ENCODE measurements around the gene GUCA2B. TPM values are rescaled to one million over a fixed set of nuclear protein-coding genes. Genes with fewer than 3 reads are reported as not detected.

Gene GUCA2B
- total RNA-seq = 1 to 10 TPM in 1 of 4 donors, not detected in 3; 1.0 TPM

GRCh38 chr1:42152907-42153600 is at the start of gene GUCA2B:
GUCA2B (plus strand) TSS chr1:42153410; CDS start chr1:42153451, 41 bp downstream.
- Histone ChIP-seq H3K36me3 (no peaks in the 10 kb centered on the region), H3K27ac (no peak within 1 kb of the TSS), H3K27me3 (no peaks in the 10 kb centered on the region), H3K9me3 (no peaks in the 10 kb centered on the region), H3K4me3 (no peak within 1 kb of the TSS), H3K4me1 (no peaks in the 10 kb centered on the region)
- in situ Hi-C loops (cut with MboI; ENCODE audit: low sequenced_read_pairs in 4 of 4) = no loop called here
- intact Hi-C loops (cut with DNase I; ENCODE audit: low total_unique reads) = no loop called here
- TF ChIP-seq POLR2A (IDR thresholded peaks at IDR 0.05) = no peak
- TF ChIP-seq CTCF (IDR thresholded peaks at IDR 0.05 in 4 of 5, conservative IDR thresholded peaks at IDR 0.05 in 1 of 5) = no peak
- DNase-seq (no peak), ATAC-seq (no peak)

- in situ Hi-C loops (cut with MboI; ENCODE audit: low sequenced_read_pairs in 4 of 4) (no loop called here), intact Hi-C loops (cut with DNase I; ENCODE audit: low total_unique reads) (no loop called here)
- TF ChIP-seq CTCF (IDR thresholded peaks at IDR 0.05 in 4 of 5, conservative IDR thresholded peaks at IDR 0.05 in 1 of 5) (no peak), POLR2A (IDR thresholded peaks at IDR 0.05) (no peak)
- DNase-seq (no peak), ATAC-seq (no peak)
- Histone ChIP-seq H3K9me3 (no peaks in the 10 kb centered on the region), H3K36me3 (no peaks in the 10 kb centered on the region), H3K27me3 (no peaks in the 10 kb centered on the region), H3K4me1 (no peaks in the 10 kb centered on the region), H3K4me3 (no peak overlapping the region), H3K27ac (no peak overlapping the region)
Measured at GRCh38 chr1:42105025-42105424, 48.2 kb upstream of the GUCA2B start.

DNA sequence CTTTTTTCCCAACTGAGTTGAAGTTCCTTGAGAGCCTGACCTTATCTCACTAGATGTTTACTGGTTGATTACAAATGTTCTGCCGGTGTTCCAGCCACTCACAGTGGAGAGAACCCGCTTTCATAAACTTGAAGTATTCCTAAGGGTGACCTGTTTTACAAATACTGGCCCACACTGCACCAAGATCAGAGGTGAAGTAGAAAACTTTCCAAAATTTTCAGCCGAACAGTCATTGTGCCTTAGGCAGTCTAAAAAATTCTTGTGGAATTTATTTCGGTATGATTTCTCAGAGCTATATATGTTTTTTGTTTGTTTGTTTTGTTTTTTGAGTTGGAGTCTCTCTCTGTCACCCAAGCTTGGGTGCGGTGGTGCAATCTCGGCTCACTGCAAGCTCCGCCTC is 44.9 kb upstream of the GUCA2B start:
- DNase-seq (no peak), ATAC-seq (no peak)
- Histone ChIP-seq H3K27ac (no peak overlapping the region), H3K9me3 (no peaks in the 10 kb centered on the region), H3K4me3 (no peak overlapping the region), H3K36me3 (no peaks in the 10 kb centered on the region), H3K4me1 (no peaks in the 10 kb centered on the region), H3K27me3 (no peaks in the 10 kb centered on the region)
- in situ Hi-C loops (cut with MboI; ENCODE audit: low sequenced_read_pairs in 4 of 4) (no loop called here), intact Hi-C loops (cut with DNase I; ENCODE audit: low total_unique reads) (no loop called here)
- TF ChIP-seq POLR2A (IDR thresholded peaks at IDR 0.05) = no peak
- no peak for TF ChIP-seq CTCF (IDR thresholded peaks at IDR 0.05 in 4 of 5, conservative IDR thresholded peaks at IDR 0.05 in 1 of 5)

DNA sequence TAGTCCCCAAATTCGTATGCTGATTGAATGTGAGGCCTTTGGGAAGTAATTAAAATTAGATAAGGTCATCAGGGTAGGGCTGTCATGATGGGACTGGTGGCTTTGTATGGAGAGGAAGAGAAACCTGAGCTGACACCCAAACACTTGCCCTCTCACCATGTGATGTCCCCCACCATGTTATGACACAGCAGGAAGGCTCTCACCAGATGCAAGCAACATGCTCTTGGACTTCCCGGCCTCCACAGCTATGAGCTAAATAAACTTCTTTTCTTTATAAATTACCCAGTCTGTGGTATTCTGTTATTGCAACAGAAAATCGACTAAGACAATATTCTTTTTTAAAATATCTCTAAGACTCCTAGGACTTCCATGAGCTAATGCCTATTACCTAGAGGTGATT is 43.6 kb upstream of the GUCA2B start:
- Histone ChIP-seq H3K4me3 (no peak overlapping the region), H3K27me3 (no peaks in the 10 kb centered on the region), H3K27ac (no peak overlapping the region), H3K9me3 (no peaks in the 10 kb centered on the region), H3K36me3 (no peaks in the 10 kb centered on the region), H3K4me1 (no peaks in the 10 kb centered on the region)
- intact Hi-C loops (cut with DNase I; ENCODE audit: low total_unique reads) = no loop called here
- in situ Hi-C loops (cut with MboI; ENCODE audit: low sequenced_read_pairs in 4 of 4) = no loop called here
- no peak for ATAC-seq
- no peak for TF ChIP-seq CTCF (IDR thresholded peaks at IDR 0.05 in 4 of 5, conservative IDR thresholded peaks at IDR 0.05 in 1 of 5)
- TF ChIP-seq POLR2A (IDR thresholded peaks at IDR 0.05) = no peak
- DNase-seq = no peak

DNA sequence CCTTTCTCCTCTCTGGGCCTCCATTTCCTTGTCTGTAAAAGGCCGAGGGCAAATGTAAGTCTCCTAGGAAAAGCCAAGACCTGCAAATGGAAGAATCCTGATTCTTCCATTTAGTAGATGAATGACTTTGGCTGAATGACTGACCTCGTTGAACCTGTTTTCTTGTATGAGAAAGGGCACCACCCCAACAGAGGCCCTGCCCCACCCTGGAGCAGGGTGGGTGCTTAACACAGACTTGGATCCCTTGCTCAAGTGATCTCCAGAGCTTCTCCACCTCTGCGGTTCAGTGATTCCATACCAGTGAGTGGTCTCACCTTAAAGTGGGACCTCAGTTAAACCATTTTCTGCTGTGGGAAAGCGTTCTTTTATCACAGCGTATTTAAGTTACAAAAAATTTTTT is 39.0 kb upstream of the GUCA2B start:
- in situ Hi-C loops (cut with MboI; ENCODE audit: low sequenced_read_pairs in 4 of 4) = no loop called here
- no peak for TF ChIP-seq CTCF (IDR thresholded peaks at IDR 0.05 in 4 of 5, conservative IDR thresholded peaks at IDR 0.05 in 1 of 5)
- no peak for TF ChIP-seq POLR2A (IDR thresholded peaks at IDR 0.05)
- no peak for ATAC-seq

More for the DNA sequence above, 39.0 kb upstream of the GUCA2B start:
- Histone ChIP-seq H3K9me3 (no peaks in the 10 kb centered on the region), H3K27ac (no peak overlapping the region), H3K4me3 (no peak overlapping the region), H3K36me3 (no peaks in the 10 kb centered on the region), H3K4me1 (no peaks in the 10 kb centered on the region), H3K27me3 (no peaks in the 10 kb centered on the region)
- DNase-seq = no peak
- intact Hi-C loops (cut with DNase I; ENCODE audit: low total_unique reads) = no loop called here
